ENCODE results near the gene PTPRB.

The PTPRB gene

DNA sequence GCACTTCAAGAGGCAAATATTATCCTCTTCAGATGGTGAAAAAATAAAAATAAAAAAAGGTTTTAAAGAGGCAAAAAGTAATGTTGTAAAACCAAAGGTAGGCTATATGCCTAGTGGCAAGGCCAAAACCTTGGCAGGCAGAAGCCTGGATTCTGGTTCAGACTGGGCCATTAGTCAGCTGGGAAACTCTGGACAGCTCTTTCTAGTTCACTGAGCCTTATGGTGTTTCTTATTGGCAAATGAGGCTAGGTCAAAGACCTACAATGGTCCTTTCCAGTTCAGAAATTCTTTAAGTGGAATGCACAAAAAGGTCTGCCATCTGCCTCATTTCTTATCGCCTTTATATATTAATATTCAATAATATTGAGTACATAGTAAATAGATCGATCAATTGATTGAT is 44.6 kb downstream of the PTPRB start:
- DNase-seq (ENCODE audit: low read depth): no peak

DNA sequence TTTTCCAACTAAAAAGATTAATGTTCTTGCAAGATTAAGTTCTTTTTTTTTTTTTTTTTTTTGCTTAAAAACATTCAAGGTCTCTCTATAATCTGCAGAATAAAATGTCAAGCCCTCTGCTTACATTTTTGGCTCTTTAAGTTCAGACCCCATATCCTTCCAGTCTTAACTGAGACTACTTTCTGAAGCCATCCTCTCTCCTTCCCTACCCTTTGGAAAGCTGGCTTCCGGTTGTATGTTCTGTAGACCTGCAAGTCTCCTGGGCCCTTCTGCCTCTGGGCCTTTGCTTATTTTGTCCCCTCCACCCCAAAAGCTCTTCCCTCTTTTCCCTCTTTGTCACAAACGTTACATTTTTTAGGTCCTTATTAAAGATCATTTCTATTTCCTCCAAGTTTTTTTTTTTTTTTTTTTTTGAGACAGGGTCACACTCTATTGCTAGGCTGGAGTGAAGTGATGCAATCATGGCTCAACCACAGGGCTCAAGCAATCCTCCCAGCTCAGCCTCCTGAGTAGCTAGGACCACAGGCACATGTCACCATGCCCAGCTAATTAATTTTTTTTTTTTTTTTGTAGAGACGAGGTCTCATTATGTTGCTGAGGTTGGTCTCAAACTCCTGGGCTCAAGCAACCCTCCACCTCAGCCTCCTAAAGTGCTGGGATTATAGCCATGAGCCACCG is 46.5 kb downstream of the PTPRB start:
- no peak for DNase-seq (ENCODE audit: low read depth)

DNA sequence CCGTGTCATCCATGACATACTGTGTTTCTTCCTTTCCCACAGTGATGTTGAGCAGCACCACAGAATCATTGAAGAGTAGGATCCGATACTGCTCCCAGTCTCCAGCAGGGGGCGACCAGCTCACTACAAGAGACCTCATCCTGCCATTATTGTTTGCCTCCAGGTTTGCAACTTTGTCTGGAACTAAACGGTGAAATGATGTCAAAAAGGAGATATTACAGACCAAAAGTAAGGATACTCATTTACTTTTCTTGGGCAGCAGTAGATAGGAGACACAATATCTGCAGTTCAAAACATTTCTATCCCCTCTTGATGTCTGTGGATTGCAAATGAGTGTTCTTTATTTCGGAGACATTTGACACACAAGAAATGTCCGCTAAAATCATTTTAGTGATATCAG is 47.2 kb downstream of the PTPRB start:
- DNase-seq (ENCODE audit: low read depth): peak; percentile 46

- DNase-seq (ENCODE audit: low read depth): no peak
Measured at GRCh38 chr12:70584332-70584731, 52.9 kb downstream of the PTPRB start.

DNA sequence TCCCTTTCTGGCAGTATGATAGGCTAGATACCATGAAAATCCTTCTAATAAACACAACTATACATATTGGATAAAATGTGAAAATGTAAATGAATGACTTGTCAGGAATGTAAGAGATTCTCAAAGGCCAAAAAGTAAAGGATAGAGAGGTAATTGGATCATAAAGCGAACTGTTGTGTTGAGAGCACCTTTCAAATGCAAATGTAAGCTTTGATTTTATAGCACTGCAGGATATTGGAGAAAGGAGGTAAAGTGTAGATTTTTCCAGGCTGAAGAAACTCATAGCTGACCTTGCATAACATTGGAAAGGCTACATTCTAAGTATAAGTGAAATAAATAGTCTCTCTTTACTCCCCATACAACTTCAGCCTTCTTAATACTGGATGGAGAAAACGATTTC is 54.0 kb downstream of the PTPRB start:
- no peak for DNase-seq (ENCODE audit: low read depth)

- DNase-seq (ENCODE audit: low read depth): no peak
Measured at GRCh38 chr12:70581208-70581607, 56.0 kb downstream of the PTPRB start.

DNA sequence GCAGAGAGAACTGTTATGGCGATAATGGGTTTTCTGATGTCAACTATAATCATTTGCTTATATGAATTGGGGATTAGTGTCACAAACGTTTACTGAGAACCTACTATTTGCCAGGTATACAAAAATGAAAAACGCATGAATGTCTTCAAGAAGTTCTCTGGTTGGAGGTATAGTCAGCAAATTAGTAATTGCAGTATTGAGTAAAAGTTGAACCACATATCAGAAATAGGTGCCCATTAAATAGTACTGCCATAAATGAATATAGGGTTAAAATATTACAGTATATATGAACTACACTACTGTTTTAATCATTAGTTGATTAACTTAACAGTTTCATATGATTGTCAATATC is 60.0 kb downstream of the PTPRB start:
- DNase-seq (ENCODE audit: low read depth): no peak

- DNase-seq (ENCODE audit: low read depth): peak; percentile 63
Measured at GRCh38 chr12:70576341-70577282, 60.6 kb downstream of the PTPRB start.

DNA sequence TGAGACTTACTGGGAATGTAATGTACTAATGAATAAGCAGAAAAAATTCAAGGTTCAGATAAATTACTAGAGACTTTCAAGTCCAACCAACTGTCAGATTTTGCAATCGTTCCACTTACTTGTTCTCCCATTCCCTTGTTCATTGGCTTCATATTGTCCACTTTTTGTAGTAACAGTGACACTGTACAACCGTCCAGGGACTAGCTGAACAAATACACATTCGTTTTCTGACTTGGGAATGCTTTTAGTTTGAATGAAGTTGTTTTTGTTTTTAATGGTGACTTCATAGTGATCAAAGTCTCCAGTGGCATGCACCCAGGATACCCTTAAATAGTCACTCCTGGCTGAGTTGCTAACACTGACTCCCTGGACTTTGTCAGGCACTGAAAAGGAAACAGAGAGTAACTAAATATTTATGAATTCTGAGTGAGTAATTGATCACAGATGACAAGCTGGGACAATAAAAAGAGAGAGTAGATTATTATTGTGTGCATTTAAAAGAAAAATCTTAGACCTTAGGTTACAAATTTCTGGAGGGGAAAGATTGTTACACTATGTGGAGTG is 65.4 kb downstream of the PTPRB start:
- no peak for DNase-seq (ENCODE audit: low read depth)

DNA sequence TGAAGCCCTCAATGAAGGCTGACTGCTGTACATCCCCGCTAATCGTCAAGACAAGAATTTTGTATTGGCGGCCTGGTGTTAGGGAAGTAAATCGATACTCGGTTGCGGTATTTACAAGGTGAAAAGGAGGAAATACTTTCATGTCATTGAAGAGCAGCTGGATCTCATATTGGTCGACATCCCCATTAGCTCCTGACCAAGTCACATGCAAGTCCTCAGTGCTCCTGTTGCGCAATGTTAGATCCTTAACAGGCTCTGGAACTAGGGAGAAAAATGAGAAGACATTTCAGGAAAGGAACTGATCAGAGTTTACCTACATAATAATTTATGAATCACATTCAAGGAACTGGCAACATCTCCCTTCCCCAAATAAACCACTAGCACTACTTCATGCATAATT is 66.2 kb downstream of the PTPRB start:
- DNase-seq (ENCODE audit: low read depth): no peak

DNA sequence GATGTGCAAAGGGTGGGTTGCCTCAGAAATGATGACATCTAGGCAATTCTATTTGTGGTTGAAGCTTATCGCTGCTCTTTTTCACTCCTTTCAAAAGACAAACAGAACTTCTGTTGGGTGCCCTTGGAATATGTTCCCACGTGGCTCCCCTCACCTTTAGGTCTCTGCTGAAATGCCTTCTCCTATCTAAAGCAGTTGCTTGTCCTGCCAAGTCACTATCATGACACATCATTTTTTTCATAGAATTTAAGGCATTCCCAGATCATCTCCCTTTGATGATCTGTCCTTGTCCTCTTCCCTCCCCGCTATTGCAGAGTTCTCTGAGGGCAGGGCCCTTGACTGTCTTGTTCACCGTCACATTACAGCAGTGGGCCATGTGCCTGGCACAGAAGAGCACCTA is 75.7 kb downstream of the PTPRB start:
- no peak for DNase-seq (ENCODE audit: low read depth)

GRCh38 chr12:70560671-70561070 is 76.6 kb downstream of the PTPRB start:
- no peak for DNase-seq (ENCODE audit: low read depth)

DNA sequence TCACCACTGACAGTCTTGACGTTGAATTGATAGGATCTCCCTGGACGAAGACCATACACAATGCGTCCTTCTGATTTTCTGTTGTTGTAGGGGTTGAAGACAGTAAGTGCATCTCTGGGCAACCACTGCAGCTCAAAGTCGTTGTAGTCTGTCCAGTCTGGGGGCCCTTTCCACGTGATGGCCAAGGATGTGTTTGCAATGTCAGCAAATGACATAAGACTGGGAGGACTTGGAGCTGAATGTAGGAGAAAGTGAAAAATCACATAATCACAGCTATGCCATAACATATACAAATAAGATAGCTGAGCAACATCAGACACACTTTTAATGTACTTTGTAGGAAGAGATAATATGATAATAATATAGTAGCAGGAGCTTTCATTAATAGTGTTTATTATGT is 77.8 kb downstream of the PTPRB start:
- no peak for DNase-seq (ENCODE audit: low read depth)

GRCh38 chr12:70557583-70558191 is 79.5 kb downstream of the PTPRB start:
- no peak for DNase-seq (ENCODE audit: low read depth)

GRCh38 chr12:70556179-70556869 is 80.9 kb downstream of the PTPRB start:
- no peak for DNase-seq (ENCODE audit: low read depth)

GRCh38 chr12:70555081-70555480 is 82.1 kb downstream of the PTPRB start:
- DNase-seq (ENCODE audit: low read depth): no peak

DNA sequence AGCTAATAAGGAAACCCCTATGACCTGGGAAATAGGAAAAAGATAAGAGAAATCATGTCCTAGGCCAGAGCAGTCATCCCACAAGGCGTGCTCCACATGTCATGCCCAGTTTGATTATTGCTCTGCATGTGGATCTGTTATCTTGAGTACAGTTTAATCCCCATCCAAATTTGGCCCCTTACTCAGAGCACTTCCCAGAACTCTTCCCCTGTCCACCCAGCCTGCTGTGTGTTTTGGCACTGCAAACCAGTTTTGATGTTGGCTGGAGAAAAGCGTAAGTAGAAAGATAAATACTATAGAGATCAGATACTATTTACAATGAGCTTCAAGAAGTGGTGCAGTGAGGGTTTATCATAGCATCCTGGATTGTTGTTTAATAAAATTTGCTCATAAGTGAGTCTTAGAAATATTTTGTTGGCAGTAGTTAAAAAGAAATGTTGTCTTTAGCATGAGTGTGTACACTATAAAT is 83.8 kb downstream of the PTPRB start:
- DNase-seq (ENCODE audit: low read depth): no peak

GRCh38 chr12:70551731-70552130 is 85.5 kb downstream of the PTPRB start:
- DNase-seq (ENCODE audit: low read depth): no peak

GRCh38 chr12:70550180-70550577 is 87.0 kb downstream of the PTPRB start:
- DNase-seq (ENCODE audit: low read depth): no peak

DNA sequence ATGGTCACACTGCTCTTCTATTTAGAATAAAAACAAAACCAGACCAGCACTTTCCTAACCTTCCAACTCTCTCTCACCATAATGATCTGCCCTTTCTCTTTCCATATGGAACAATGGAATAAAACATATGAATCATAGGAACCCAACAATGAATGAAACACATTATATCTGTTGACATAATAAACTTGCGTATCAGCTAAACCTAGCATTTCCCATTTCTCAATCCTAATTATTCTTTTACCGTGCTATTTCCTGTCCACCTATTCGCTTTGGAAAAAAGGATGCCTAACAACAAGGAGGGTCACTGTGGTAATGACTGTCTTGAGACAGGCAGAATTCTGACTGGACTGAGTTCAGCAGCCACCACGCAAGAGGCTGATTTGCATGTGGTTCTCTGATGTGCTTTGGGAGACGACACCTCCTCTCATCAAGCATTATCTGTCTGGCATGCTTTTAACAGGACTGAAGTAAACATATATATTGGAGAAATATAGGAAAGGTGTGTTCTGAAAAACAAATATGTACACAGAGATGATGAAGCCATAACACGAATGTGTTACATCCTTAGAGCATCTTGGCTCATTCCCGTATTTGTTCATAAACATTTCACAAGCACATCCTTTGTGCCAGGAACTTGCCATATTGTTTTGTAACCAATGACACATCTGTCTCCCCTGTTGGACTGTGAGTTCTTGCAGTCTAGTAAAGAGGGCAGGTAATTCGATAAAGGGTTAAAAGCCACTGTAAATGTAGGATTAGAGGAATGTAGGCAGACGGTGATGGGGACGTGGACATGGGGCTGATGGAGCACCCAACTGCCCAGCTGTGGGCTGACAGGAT is 87.7 kb downstream of the PTPRB start:
- no peak for DNase-seq (ENCODE audit: low read depth)

DNA sequence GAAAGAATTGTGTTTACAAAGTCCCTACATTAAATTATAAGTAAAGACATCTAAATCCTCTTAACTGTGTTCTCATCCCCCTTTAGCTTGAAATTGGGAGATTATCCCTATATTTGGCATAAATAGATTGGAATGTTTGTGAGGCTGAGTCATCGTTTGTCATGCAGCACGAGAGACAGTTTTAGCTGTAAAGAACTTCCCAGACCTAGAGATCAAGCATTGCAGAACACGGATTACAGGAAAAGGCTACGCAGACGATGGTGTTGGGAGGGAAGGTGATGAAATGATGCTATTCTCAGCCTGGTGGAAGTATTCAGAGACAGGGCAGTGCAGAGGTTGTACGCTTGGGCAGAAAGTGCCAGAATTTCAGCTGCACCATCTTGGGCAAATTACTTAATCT is 93.8 kb downstream of the PTPRB start:
- peak; percentile 96 for DNase-seq (ENCODE audit: low read depth)

Data from HS-5 (cell line).